GM23338 (cell line): ENCODE results near the gene OAS2. TPM values are rescaled to one million over a fixed set of nuclear protein-coding genes. Genes with fewer than 3 reads are reported as not detected.

Experiments
- ATAC-seq: fragments of 200-7000 bp; cut with Tn5 transposase; 3 replicates; pipeline ENCODE4 v1.9.1; 2020
- DNase-seq: peaks from one replicate; pipeline ENCODE4 v3.0.0-alpha.2; 2015; ENCODE audit warnings: low spot score
- H2AFZ ChIP-seq: fragments of 200-600 bp; sonication (generic); 2 replicates; pipeline ENCODE4 v1.8.0; 2016; ENCODE audit warnings: antibody characterized with exemption, mild to moderate bottlenecking, moderate library complexity
- H3F3A ChIP-seq: fragments of 200-600 bp; sonication (generic); replicated peaks from 2 replicates; pipeline ENCODE4 v1.8.0; 2017; ENCODE audit warnings: antibody characterized with exemption, mixed run types, low read depth
- H3K27ac ChIP-seq: fragments of 200-600 bp; sonication (generic); 2 replicates; pipeline ENCODE4 v1.6.1; 2016; ENCODE audit warnings: low read depth
- H3K27me3 ChIP-seq: fragments of 200-600 bp; sonication (generic); 2 replicates; pipeline ENCODE4 v1.8.0; 2016; ENCODE audit warnings: mild to moderate bottlenecking, mixed run types, moderate library complexity; ENCODE audit not compliant: insufficient read depth
- H3K36me3 ChIP-seq: fragments of 200-600 bp; sonication (generic); 2 replicates; pipeline ENCODE4 v1.8.0; 2016; ENCODE audit warnings: mild to moderate bottlenecking; ENCODE audit not compliant: insufficient read depth
- H3K4me1 ChIP-seq: fragments of 200-600 bp; sonication (generic); 2 replicates; pipeline ENCODE4 v1.8.0; 2016; ENCODE audit warnings: mild to moderate bottlenecking, moderate library complexity; ENCODE audit not compliant: insufficient read depth
- H3K4me2 ChIP-seq: fragments of 200-600 bp; sonication (generic); 2 replicates; pipeline ENCODE4 v1.7.1; 2017; ENCODE audit warnings: mixed run types
- H3K4me3 ChIP-seq: fragments of 200-600 bp; sonication (generic); 2 replicates; pipeline ENCODE4 v1.6.1; 2016; ENCODE audit warnings: mixed run types
- H3K79me2 ChIP-seq: fragments of 200-600 bp; sonication (generic); replicated peaks from 2 replicates; pipeline ENCODE4 v1.8.0; 2017; ENCODE audit warnings: mild to moderate bottlenecking; ENCODE audit not compliant: insufficient read depth
- H3K9me2 ChIP-seq: fragments of 200-600 bp; sonication (generic); 2 replicates; pipeline ENCODE4 v1.8.0; 2017; ENCODE audit not compliant: insufficient read depth
- H4K20me1 ChIP-seq: fragments of 200-600 bp; sonication (generic); replicated peaks from 2 replicates; pipeline ENCODE4 v1.8.0; 2017; ENCODE audit warnings: mild to moderate bottlenecking; ENCODE audit not compliant: insufficient read depth
- H3K27ac Mint-ChIP-seq: 2 replicates; pipeline ENCODE4 v1.8.0; 2020; ENCODE audit warnings: inconsistent platforms, mild to moderate bottlenecking, moderate library complexity, mixed read lengths
- H3K27me3 Mint-ChIP-seq: 3 replicates; pipeline ENCODE4 v1.8.0; 2022; ENCODE audit warnings: low read depth, mild to moderate bottlenecking, moderate library complexity, mixed read lengths, inconsistent platforms; ENCODE audit not compliant: insufficient read depth, poor library complexity
- H3K36me3 Mint-ChIP-seq: 3 replicates; pipeline ENCODE4 v1.8.0; 2021; ENCODE audit warnings: low read depth, mild to moderate bottlenecking, inconsistent platforms, moderate library complexity, mixed read lengths
- H3K4me1 Mint-ChIP-seq: 3 replicates; pipeline ENCODE4 v1.8.0; 2020; ENCODE audit warnings: mild to moderate bottlenecking, inconsistent platforms, mixed read lengths
- H3K4me3 Mint-ChIP-seq: 3 replicates; pipeline ENCODE4 v1.8.0; 2021; ENCODE audit warnings: moderate library complexity, mild to moderate bottlenecking, inconsistent platforms, mixed read lengths
- H3K9me3 Mint-ChIP-seq: 3 replicates; pipeline ENCODE4 v1.8.0; 2020; ENCODE audit warnings: moderate library complexity, mild to moderate bottlenecking, inconsistent platforms, mixed read lengths
- CREB1 ChIP-seq: fragments of 250-450 bp; sonication (Bioruptor Pico); IDR thresholded peaks from 2 replicates; pipeline ENCODE4 v1.5.0; 2020; ENCODE audit warnings: low read depth, mild to moderate bottlenecking, moderate library complexity
- CTCF ChIP-seq, 2 experiments: fragments of 200-600 bp in 1 of 2; sonication (generic) in 1 of 2; conservative IDR thresholded peaks; 2 replicates each; pipeline versions ENCODE4 v1.5.1 to v1.6.1; 2016 to 2017; ENCODE audit warnings: antibody characterized with exemption in 2 of 2, low read depth in 2 of 2, mild to moderate bottlenecking in 2 of 2, moderate library complexity in 1 of 2
- ETS1 ChIP-seq: IDR thresholded peaks from 2 replicates; pipeline ENCODE4 v1.6.1; 2016; ENCODE audit warnings: antibody characterized with exemption
- EZH2 ChIP-seq: fragments of 200-600 bp; sonication (generic); IDR thresholded peaks from one replicate; pipeline ENCODE4 v1.8.0; 2017; ENCODE audit warnings: antibody characterized with exemption, mild to moderate bottlenecking, low read depth; ENCODE audit not compliant: unreplicated experiment
- EZH2phosphoT487 ChIP-seq: fragments of 200-600 bp; sonication (generic); IDR thresholded peaks from one replicate; pipeline ENCODE4 v1.8.1; 2018; ENCODE audit warnings: antibody characterized with exemption; ENCODE audit not compliant: unreplicated experiment
- JUNB ChIP-seq: IDR thresholded peaks from one replicate; pipeline ENCODE4 v1.6.1; 2016; ENCODE audit warnings: antibody characterized with exemption; ENCODE audit not compliant: unreplicated experiment
- NANOG ChIP-seq: IDR thresholded peaks from 2 replicates; pipeline ENCODE4 v1.6.1; 2016; ENCODE audit warnings: antibody characterized with exemption, borderline replicate concordance
- POLR2AphosphoS5 ChIP-seq: IDR thresholded peaks from 2 replicates; pipeline ENCODE4 v1.6.1; 2016; ENCODE audit warnings: antibody characterized with exemption, low read depth
- REST ChIP-seq: IDR thresholded peaks from one replicate; pipeline ENCODE4 v1.6.1; 2018; ENCODE audit warnings: antibody characterized with exemption; ENCODE audit not compliant: unreplicated experiment
- STAT1 ChIP-seq: IDR thresholded peaks from one replicate; pipeline ENCODE4 v1.6.1; 2016; ENCODE audit warnings: antibody characterized with exemption; ENCODE audit not compliant: unreplicated experiment
- ZNF114 ChIP-seq: fragments of 250-450 bp; sonication (Bioruptor Pico); IDR thresholded peaks from 2 replicates; pipeline ENCODE4 v1.5.0; 2020; ENCODE audit warnings: mild to moderate bottlenecking, moderate library complexity
- ZNF331 ChIP-seq: fragments of 250-450 bp; sonication (Bioruptor Pico); IDR thresholded peaks from 2 replicates; pipeline ENCODE4 v1.5.0; 2020; ENCODE audit warnings: low read depth, mild to moderate bottlenecking, moderate library complexity
- ZNF462 ChIP-seq: fragments of 250-450 bp; sonication (Bioruptor Pico); IDR thresholded peaks from 2 replicates; pipeline ENCODE4 v1.5.0; 2020; ENCODE audit warnings: mild to moderate bottlenecking, moderate library complexity
- polyA plus RNA-seq: library from polyadenylated mRNA; unstranded; fragments of >200 nt; fragmentation: Nextera tagmentation; extraction: Ambion mirVana; gene quantifications from 2 replicates; pipeline ENCODE4 v1.2.1, GENCODE V29; 2016
- total RNA-seq: library from RNA; depleted of rRNA; stranded (reverse); fragments of >200 nt; shearing (Covaris generic); gene quantifications from 2 replicates; pipeline ENCODE4 v1.2.3, GENCODE V29; 2014

Gene OAS2
- total and polyA plus RNA-seq, 2 experiments from 2014 or later = 0.10 TPM; not detected in 1

- H3K9me3 Mint-ChIP-seq = peaks cover 3% of the 10 kb centered on the region; the same call in 2 of the 3 replicates
- H4K20me1 ChIP-seq = no peaks in the 10 kb centered on the region
- no peaks in the 10 kb centered on the region for H3K79me2 ChIP-seq
- no peaks in the 10 kb centered on the region for H3K36me3 Mint-ChIP-seq
- no peaks in the 10 kb centered on the region for H3F3A ChIP-seq
- H3K4me3 ChIP-seq = no peak overlapping the region
- ATAC-seq = no peak
- no peak overlapping the region for H3K4me3 Mint-ChIP-seq
- TF ChIP-seq CTCF (conservative IDR thresholded peaks at IDR 0.05; ENCODE audit: low read depth in 2 of 2) = no peak
- no peak for TF ChIP-seq POLR2AphosphoS5
- TF ChIP-seq CREB1 (CRISPR knock-in tag) = no peak
- TF ChIP-seq ZNF114 (CRISPR knock-in tag) = no peak
- no peak for TF ChIP-seq ZNF462 (CRISPR knock-in tag)
- TF ChIP-seq ETS1 = no peak
- TF ChIP-seq EZH2phosphoT487 = no peak
- TF ChIP-seq STAT1 = no peak
- TF ChIP-seq NANOG = no peak
- no peak for TF ChIP-seq JUNB
- no peak for TF ChIP-seq EZH2
- no peak for TF ChIP-seq REST
- no peak for TF ChIP-seq ZNF331
- H3K36me3 ChIP-seq = no peaks in the 10 kb centered on the region
- H3K27ac Mint-ChIP-seq = no peak overlapping the region
- DNase-seq = peak; percentile 12
- H3K4me1 ChIP-seq = no peaks in the 10 kb centered on the region
- H2AFZ ChIP-seq = no peak overlapping the region
- H3K27me3 ChIP-seq = no peaks in the 10 kb centered on the region
- no peak overlapping the region for H3K4me2 ChIP-seq
- no peak overlapping the region for H3K27ac ChIP-seq
- no peaks in the 10 kb centered on the region for H3K4me1 Mint-ChIP-seq
- no peaks in the 10 kb centered on the region for H3K9me2 ChIP-seq
- H3K27me3 Mint-ChIP-seq = peaks cover 2% of the 10 kb centered on the region
Measured at GRCh38 chr12:112997506-112997905, 19.2 kb downstream of the OAS2 start.
